Stimulated activated CD4-positive, alpha-beta T cell treated with anti-CD3 and anti-CD28 coated beads, TNF-alpha, amount 100 ng/mL, for 48 hours (primary cell): Measurements from ENCODE around the gene C20orf141.

Experiments used
- DNase-seq, 3 donors: peaks; one replicate each; pipeline ENCODE4 v3.0.0-alpha.2; 2020; ENCODE audit warnings: low read depth in 3 of 3

C20orf141 gene

DNA sequence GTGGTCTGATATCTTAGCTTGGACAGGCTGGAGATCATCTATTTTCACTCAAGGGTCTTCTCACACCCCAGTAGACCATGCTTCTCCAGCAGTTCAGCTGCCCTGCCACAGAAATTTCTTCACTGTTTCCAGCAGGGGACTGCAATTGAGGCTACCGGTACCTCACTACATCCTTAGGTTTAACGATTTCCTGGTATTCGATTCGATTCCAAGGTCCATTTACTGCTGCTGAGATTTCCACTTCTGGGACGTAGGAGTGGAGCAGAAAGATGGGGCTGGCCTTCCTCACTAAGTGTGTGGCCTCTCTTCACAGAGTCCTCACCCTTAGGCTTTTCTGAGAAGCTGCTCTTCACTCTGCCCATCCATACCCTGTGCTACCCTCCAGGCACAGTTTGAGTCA, 31.9 kb downstream of the C20orf141 start:
- no peak for DNase-seq

- DNase-seq = no peak
Observed at GRCh38 chr20:2847802-2848201, 33.0 kb downstream of the C20orf141 start.

GRCh38 chr20:2849529-2849928, 34.7 kb downstream of the C20orf141 start:
- no peak for DNase-seq

- DNase-seq = no peak
Observed at GRCh38 chr20:2851086-2851485, 36.3 kb downstream of the C20orf141 start.

DNA sequence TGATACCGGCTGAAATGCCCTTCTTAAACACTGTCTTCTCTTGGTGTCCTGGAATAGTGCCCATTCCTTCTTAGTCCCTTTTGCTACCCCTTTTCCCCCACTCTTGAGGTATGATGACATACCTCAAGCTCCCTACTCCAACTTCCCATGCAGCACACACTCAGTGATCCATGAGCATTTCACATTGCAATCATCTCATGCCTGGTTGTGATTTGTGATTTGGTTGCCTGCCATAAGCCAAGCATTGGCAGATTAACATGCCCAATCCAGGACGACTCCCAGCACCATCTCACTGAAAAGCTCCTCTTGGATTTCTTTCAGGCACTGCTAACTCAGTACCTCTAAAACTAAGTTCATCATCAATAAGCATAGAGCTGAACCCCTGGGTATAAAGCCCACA, 43.8 kb downstream of the C20orf141 start:
- no peak for DNase-seq

DNA sequence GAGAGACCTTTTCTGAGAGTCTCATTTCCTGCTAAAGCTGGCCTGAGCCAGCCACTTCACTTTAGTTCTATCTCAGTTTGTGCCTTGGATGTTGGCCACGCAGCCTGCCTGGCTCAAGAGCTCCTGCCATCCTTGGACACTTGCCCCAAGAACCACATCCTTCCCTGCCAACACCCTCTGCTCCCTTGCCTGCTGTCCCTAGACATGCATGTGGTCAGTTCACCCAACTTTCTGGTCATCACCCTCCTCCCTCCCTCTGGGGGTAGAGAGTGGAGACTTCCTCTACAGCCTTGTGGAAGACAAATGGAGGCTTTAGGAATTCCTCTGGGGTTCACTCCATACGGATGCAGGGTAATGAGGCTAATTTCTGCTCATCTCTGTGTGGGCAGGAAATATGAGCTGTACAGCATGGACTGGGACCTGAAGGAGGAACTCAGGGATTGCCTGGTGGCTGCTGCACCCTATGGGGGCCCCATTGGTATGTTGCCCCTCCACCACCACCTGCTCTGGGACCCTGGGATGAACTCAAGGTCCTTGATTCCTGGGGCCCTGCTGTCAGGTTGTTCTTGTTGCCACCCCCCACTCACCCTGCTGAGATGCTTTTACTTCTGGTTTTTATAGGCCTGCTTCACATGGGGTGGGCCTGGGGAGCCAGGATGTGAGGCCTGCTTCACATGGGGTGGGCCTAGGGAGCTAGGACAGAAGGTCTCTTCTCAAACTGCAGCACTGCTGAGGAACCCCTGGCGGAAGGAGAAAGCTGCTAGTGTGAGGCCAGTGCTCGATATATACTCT, 44.7 kb downstream of the C20orf141 start:
- no peak for DNase-seq

- DNase-seq = no peak
Observed at GRCh38 chr20:2864626-2865025, 49.8 kb downstream of the C20orf141 start.

- no peak for DNase-seq
Observed at GRCh38 chr20:2865101-2865500, 50.3 kb downstream of the C20orf141 start.
